HCT116 (cell line): ENCODE results near the gene DNMT3A. TPM values are rescaled to one million over a fixed set of nuclear protein-coding genes. Genes with fewer than 3 reads are reported as not detected.

Experiments
- ATAC-seq: fragments of 200-7000 bp; cut with Tn5 transposase; 2 replicates; pipeline ENCODE4 v1.9.1; 2020; ENCODE audit warnings: mild to moderate bottlenecking, moderate library complexity
- BruUV-seq: library from RNA; stranded (reverse); fragments of 400-500 nt; replicated peaks from 2 replicates; lab custom pipeline; 2021; lab: Mats Ljungman, UMichigan
- CTCF ChIA-PET: fragments of 300-600 bp; sonication (Branson Sonifier 250); formaldehyde crosslinking; loops from one replicate; lab custom pipeline; 2021; ENCODE audit warnings: antibody characterized with exemption; lab: Charles Lee
- POLR2A ChIA-PET: fragments of 300-600, 350-600 bp; sonication (Branson Sonifier 250); formaldehyde crosslinking; loops from one replicate; lab custom pipeline; 2021; ENCODE audit warnings: antibody characterized with exemption; lab: Charles Lee
- RAD21 ChIA-PET, 2 experiments: fragments of 300-600 bp; sonication (Branson Sonifier 250); formaldehyde crosslinking; loops; one replicate each; lab custom pipeline; 2023; ENCODE audit warnings: low total read pairs in 2 of 2; ENCODE audit not compliant: uncharacterized antibody in 2 of 2, unreplicated experiment in 2 of 2, low non-redundant PET in 1 of 2; lab: Charles Lee
- DNase-seq: peaks from one replicate; pipeline ENCODE4 v3.0.0-alpha.2; 2010; ENCODE audit warnings: low read depth, low spot score
- H2AFZ ChIP-seq: fragments of 200-600 bp; shearing (Covaris generic), sonication (generic); 2 replicates; pipeline ENCODE4 v1.6.1; 2017; ENCODE audit warnings: low read depth, mixed run types, mixed read lengths, antibody characterized with exemption, low read length; ENCODE audit not compliant: poor library complexity, severe bottlenecking
- H3K27ac ChIP-seq: 2 replicates; pipeline ENCODE4 v1.5.1; 2012; ENCODE audit warnings: low read depth, low read length
- H3K27me3 ChIP-seq: fragments of 200-600 bp; sonication (generic); 2 replicates; pipeline ENCODE4 v1.6.1; 2016; ENCODE audit warnings: mixed run types, low read length, mixed read lengths; ENCODE audit not compliant: insufficient read depth
- H3K36me3 ChIP-seq, 2 experiments: fragments of 200-500 bp in 1 of 2; fragments of 200-600 bp in 1 of 2; sonication (Bioruptor generic) in 1 of 2; sonication (generic) in 1 of 2; 2 replicates each; pipeline versions ENCODE4 v1.5.1 to v1.6.1; 2014 to 2016; ENCODE audit warnings: low read length in 2 of 2, inconsistent platforms in 1 of 2, mixed read lengths in 1 of 2, mixed run types in 1 of 2; ENCODE audit not compliant: insufficient read depth in 2 of 2, control insufficient read depth in 1 of 2
- H3K4me1 ChIP-seq, 2 experiments: fragments of 200-600 bp in 1 of 2; sonication (generic) in 1 of 2; 2 replicates each; pipeline versions ENCODE4 v1.5.1 to v1.6.1; 2012 to 2017; ENCODE audit warnings: low read length in 2 of 2, inconsistent platforms in 1 of 2, mild to moderate bottlenecking in 1 of 2, mixed read lengths in 1 of 2, mixed run types in 1 of 2, moderate library complexity in 1 of 2; ENCODE audit not compliant: insufficient read depth in 2 of 2, control insufficient read depth in 1 of 2
- H3K4me2 ChIP-seq: fragments of 200-600 bp; sonication (generic); 2 replicates; pipeline ENCODE4 v1.6.1; 2017; ENCODE audit warnings: mixed run types, low read length, mixed read lengths
- H3K4me3 ChIP-seq, 2 experiments: fragments of 200-600 bp in 1 of 2; sonication (generic) in 1 of 2; replicated peaks in 1 of 2; 2 replicates each; pipeline ENCODE4 v1.5.1; 2011 to 2016; ENCODE audit warnings: low read length in 2 of 2, control low read depth in 1 of 2, low read depth in 1 of 2, mild to moderate bottlenecking in 1 of 2, mixed read lengths in 1 of 2, mixed run types in 1 of 2
- H3K79me2 ChIP-seq: fragments of 200-600 bp; sonication (generic); 2 replicates; pipeline ENCODE4 v1.6.1; 2017; ENCODE audit warnings: mild to moderate bottlenecking, mixed run types, low read length, moderate library complexity, mixed read lengths; ENCODE audit not compliant: insufficient read depth
- H3K9ac ChIP-seq: fragments of 200-600 bp; sonication (generic); 2 replicates; pipeline ENCODE4 v1.6.1; 2016; ENCODE audit warnings: low read length, mixed read lengths
- H3K9me2 ChIP-seq: fragments of 200-600 bp; sonication (generic), shearing (Covaris generic); 2 replicates; pipeline ENCODE4 v1.6.1; 2017; ENCODE audit warnings: mixed run types, mild to moderate bottlenecking, moderate library complexity; ENCODE audit not compliant: insufficient read depth
- H3K9me3 ChIP-seq, 2 experiments: fragments of 200-500 bp in 1 of 2; fragments of 200-600 bp in 1 of 2; sonication (Bioruptor generic) in 1 of 2; sonication (generic) in 1 of 2; 2 replicates each; pipeline ENCODE4 v1.6.1; 2014 to 2017; ENCODE audit warnings: low read length in 2 of 2, mixed read lengths in 2 of 2, inconsistent platforms in 1 of 2, low read depth in 1 of 2, mild to moderate bottlenecking in 1 of 2, mixed run types in 1 of 2, moderate library complexity in 1 of 2; ENCODE audit not compliant: control insufficient read depth in 1 of 2, insufficient read depth in 1 of 2
- H4K20me1 ChIP-seq: fragments of 200-600 bp; sonication (generic), shearing (Covaris generic); 2 replicates; pipeline ENCODE4 v1.6.1; 2017; ENCODE audit warnings: mixed run types, mild to moderate bottlenecking, moderate library complexity; ENCODE audit not compliant: insufficient read depth
- CBX3 ChIP-seq: IDR thresholded peaks from 2 replicates; pipeline ENCODE4 v1.6.1; 2012; ENCODE audit warnings: low read depth
- CEBPB ChIP-seq: IDR thresholded peaks from 2 replicates; pipeline ENCODE4 v1.6.1; 2012; ENCODE audit warnings: low read depth
- EGR1 ChIP-seq: IDR thresholded peaks from 2 replicates; pipeline ENCODE4 v1.6.1; 2012; ENCODE audit warnings: low read depth
- ELF1 ChIP-seq: IDR thresholded peaks from 2 replicates; pipeline ENCODE4 v1.6.1; 2012; ENCODE audit warnings: low read depth, borderline replicate concordance
- EZH2phosphoT487 ChIP-seq: fragments of 200-600 bp; IDR thresholded peaks from 2 replicates; pipeline ENCODE4 v1.6.1; 2018; ENCODE audit warnings: antibody characterized with exemption, borderline replicate concordance
- FOSL1 ChIP-seq: IDR thresholded peaks from 2 replicates; pipeline ENCODE4 v1.6.1; 2012; ENCODE audit warnings: low read depth
- MAX ChIP-seq: IDR thresholded peaks from 2 replicates; pipeline ENCODE4 v1.6.1; 2012
- POLR2A ChIP-seq: IDR thresholded peaks from 2 replicates; pipeline ENCODE4 v1.7.0; 2011; ENCODE audit warnings: borderline replicate concordance; ENCODE audit not compliant: insufficient read depth, insufficient read length; ENCODE audit errors: extremely low read depth
- POLR2AphosphoS5 ChIP-seq: IDR thresholded peaks from 2 replicates; pipeline ENCODE4 v1.6.1; 2011; ENCODE audit warnings: mild to moderate bottlenecking, low read depth, low read length, moderate library complexity
- SIN3A ChIP-seq: IDR thresholded peaks from 2 replicates; pipeline ENCODE4 v1.6.1; 2012; ENCODE audit warnings: low read depth
- TCF7L2 ChIP-seq: IDR thresholded peaks from 2 replicates; pipeline ENCODE4 v1.7.0; 2011; ENCODE audit warnings: borderline replicate concordance, inconsistent platforms; ENCODE audit not compliant: insufficient read depth, insufficient read length; ENCODE audit errors: extremely low read depth
- YY1 ChIP-seq: IDR thresholded peaks from 2 replicates; pipeline ENCODE4 v1.6.1; 2011; ENCODE audit warnings: low read length, low read depth, moderate library complexity, mild to moderate bottlenecking; ENCODE audit not compliant: insufficient replicate concordance; ENCODE audit errors: extremely low read depth
- ZBTB33 ChIP-seq: IDR thresholded peaks from 2 replicates; pipeline ENCODE4 v1.6.1; 2011; ENCODE audit warnings: mild to moderate bottlenecking, low read length, moderate library complexity; ENCODE audit not compliant: insufficient replicate concordance; ENCODE audit errors: extremely low read depth
- ZFX ChIP-seq: fragments of 450-650 bp; IDR thresholded peaks from 2 replicates; pipeline ENCODE4 v1.6.1; 2017
- intact Hi-C: fragments of 100-400 bp; cut with micrococcal nuclease; formaldehyde crosslinking; loops from 2 replicates; pipeline ENCODE4 v1.10.0; 2022
- total RNA-seq: library from RNA; stranded (reverse); gene quantifications from one replicate; pipeline ENCODE4 v1.2.1, GENCODE V29; 2021; ENCODE audit not compliant: unreplicated experiment

Gene DNMT3A
- total RNA-seq, 1 experiment from 2014 or later = 14.3 TPM

- Histone ChIP-seq H3K9me2 (no peaks in the 10 kb centered on the region), H3K9ac (no peak overlapping the region), H3K27me3 (no peaks in the 10 kb centered on the region), H3K4me2 (no peak overlapping the region), H4K20me1 (no peaks in the 10 kb centered on the region; the same call in 1 of the 2 replicates), H3K27ac (no peak overlapping the region), H3K4me3 (no peak overlapping the region), H3K36me3 (peaks cover 0 to 2% of the 10 kb centered on the region in 2 experiments; a peak in 1 of 4 replicates), H2AFZ (no peak overlapping the region), H3K79me2 (no peaks in the 10 kb centered on the region), H3K4me1 (no peaks in the 10 kb centered on the region), H3K9me3 (no peaks in the 10 kb centered on the region)
- ChIA-PET CTCF (no interaction called here), RAD21 (no interaction called here), POLR2A (no interaction called here)
- ATAC-seq (no peak), DNase-seq (no peak)
- intact Hi-C loops = no loop called here
- no TSS peak for BruUV-seq
- TF ChIP-seq EGR1 (no peak), MAX (no peak), ZBTB33 (no peak), POLR2AphosphoS5 (no peak), ZFX (no peak)
Measured at GRCh38 chr2:25266399-25266798, 75.3 kb downstream of the DNMT3A start.

GRCh38 chr2:25265802-25266201 is 75.9 kb downstream of the DNMT3A start:
- no peaks in the 10 kb centered on the region; the same call in 1 of the 2 replicates for H4K20me1 ChIP-seq
- BruUV-seq = no TSS peak
- CTCF ChIA-PET = no interaction called here
- intact Hi-C loops = no loop called here
- no peaks in the 10 kb centered on the region for H3K9me2 ChIP-seq
- no peak overlapping the region for H2AFZ ChIP-seq
- no peak overlapping the region for H3K27ac ChIP-seq
- H3K36me3 ChIP-seq = peaks cover 0 to 2% of the 10 kb centered on the region in 2 experiments; a peak in 1 of 4 replicates
- no peaks in the 10 kb centered on the region for H3K4me1 ChIP-seq
- no peak overlapping the region for H3K4me2 ChIP-seq
- no peaks in the 10 kb centered on the region for H3K79me2 ChIP-seq
- no peak for ATAC-seq
- H3K9ac ChIP-seq = no peak overlapping the region
- no peaks in the 10 kb centered on the region for H3K27me3 ChIP-seq
- POLR2A ChIA-PET = no interaction called here
- TF ChIP-seq CEBPB (no peak), EGR1 (no peak), FOSL1 (no peak), CBX3 (no peak), POLR2A (no peak), YY1 (no peak), EZH2phosphoT487 (no peak), SIN3A (no peak), POLR2AphosphoS5 (no peak), ELF1 (no peak), TCF7L2 (no peak)
- TF ChIP-seq, all 23 proteins: peak for 0
- Histone ChIP-seq H3K9me3 (no peaks in the 10 kb centered on the region), H3K4me3 (no peak overlapping the region)
- RAD21 ChIA-PET = no interaction called here
- no peak for DNase-seq
